Activated B cell treated with CpG ODN at 0.5 μM for 24 hours (primary cell): Measurements from ENCODE around the gene CACNA2D3. TPM values are rescaled to one million over a fixed set of nuclear protein-coding genes. Genes with fewer than 3 reads are reported as not detected.

Experiments used
- ATAC-seq: fragments of 200-7000 bp; cut with Tn5 transposase; one replicate; pipeline ENCODE4 v1.10.0; 2021; ENCODE audit warnings: low read depth, mild to moderate bottlenecking, moderate library complexity
- CTCF ChIA-PET: fragments of 350-600 bp; sonication (Branson Sonifier 250); formaldehyde crosslinking; loops from one replicate; lab custom pipeline; 2021; ENCODE audit warnings: antibody characterized with exemption; lab: Charles Lee
- POLR2A ChIA-PET: fragments of 350-600 bp; sonication (Branson Sonifier 250); formaldehyde crosslinking; loops from one replicate; lab custom pipeline; 2021; ENCODE audit warnings: antibody characterized with exemption; lab: Charles Lee
- DNase-seq: peaks from one replicate; pipeline ENCODE4 v3.0.0; 2022
- H3K27ac Mint-ChIP-seq: one replicate; pipeline ENCODE4 v1.8.0; 2020; ENCODE audit warnings: mixed read lengths
- H3K27me3 Mint-ChIP-seq: one replicate; pipeline ENCODE4 v1.8.0; 2021; ENCODE audit warnings: mixed read lengths
- H3K36me3 Mint-ChIP-seq: one replicate; pipeline ENCODE4 v1.8.0; 2021; ENCODE audit warnings: low read depth, mixed read lengths
- H3K4me1 Mint-ChIP-seq: one replicate; pipeline ENCODE4 v1.8.0; 2021; ENCODE audit warnings: mixed read lengths
- H3K4me3 Mint-ChIP-seq: one replicate; pipeline ENCODE4 v1.8.0; 2020; ENCODE audit warnings: mild to moderate bottlenecking, mixed read lengths
- H3K9me3 Mint-ChIP-seq: one replicate; pipeline ENCODE4 v1.8.0; 2020; ENCODE audit warnings: mixed read lengths
- intact Hi-C: fragments of 100-400 bp; cut with micrococcal nuclease; formaldehyde crosslinking; loops from one replicate; pipeline ENCODE4 v1.15.1; 2024
- total RNA-seq: library from RNA; stranded (reverse); gene quantifications from 2 replicates; pipeline ENCODE4 v1.2.3, GENCODE V29; 2022
- TF ChIP-seq, protein P1 (sequence below): fragments of 200-600 bp; IDR thresholded peaks from one replicate; pipeline ENCODE4 v1.8.0; 2022; ENCODE audit warnings: antibody characterized with exemption, mild to moderate bottlenecking

CACNA2D3 gene
- total RNA-seq, 1 donor from 2014 or later, result not detected

- Mint-ChIP-seq H3K4me1 (no peaks in the 10 kb centered on the region), H3K27me3 (no peaks in the 10 kb centered on the region), H3K4me3 (no peak overlapping the region), H3K27ac (no peak overlapping the region), H3K36me3 (no peaks in the 10 kb centered on the region), H3K9me3 (no peaks in the 10 kb centered on the region)
- DNase-seq (no peak), ATAC-seq (no peak)
- CTCF ChIA-PET, result no interaction called here
- TF ChIP-seq, protein P1, sequence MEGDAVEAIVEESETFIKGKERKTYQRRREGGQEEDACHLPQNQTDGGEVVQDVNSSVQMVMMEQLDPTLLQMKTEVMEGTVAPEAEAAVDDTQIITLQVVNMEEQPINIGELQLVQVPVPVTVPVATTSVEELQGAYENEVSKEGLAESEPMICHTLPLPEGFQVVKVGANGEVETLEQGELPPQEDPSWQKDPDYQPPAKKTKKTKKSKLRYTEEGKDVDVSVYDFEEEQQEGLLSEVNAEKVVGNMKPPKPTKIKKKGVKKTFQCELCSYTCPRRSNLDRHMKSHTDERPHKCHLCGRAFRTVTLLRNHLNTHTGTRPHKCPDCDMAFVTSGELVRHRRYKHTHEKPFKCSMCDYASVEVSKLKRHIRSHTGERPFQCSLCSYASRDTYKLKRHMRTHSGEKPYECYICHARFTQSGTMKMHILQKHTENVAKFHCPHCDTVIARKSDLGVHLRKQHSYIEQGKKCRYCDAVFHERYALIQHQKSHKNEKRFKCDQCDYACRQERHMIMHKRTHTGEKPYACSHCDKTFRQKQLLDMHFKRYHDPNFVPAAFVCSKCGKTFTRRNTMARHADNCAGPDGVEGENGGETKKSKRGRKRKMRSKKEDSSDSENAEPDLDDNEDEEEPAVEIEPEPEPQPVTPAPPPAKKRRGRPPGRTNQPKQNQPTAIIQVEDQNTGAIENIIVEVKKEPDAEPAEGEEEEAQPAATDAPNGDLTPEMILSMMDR, result no peak
- POLR2A ChIA-PET, result no interaction called here
- intact Hi-C loops, result no loop called here
These were observed 455.0 kb downstream of the CACNA2D3 start for GRCh38 chr3:54577313-54577712.

- no peaks in the 10 kb centered on the region for H3K27me3 Mint-ChIP-seq
- H3K27ac Mint-ChIP-seq, result no peak overlapping the region
- H3K36me3 Mint-ChIP-seq, result no peaks in the 10 kb centered on the region
- intact Hi-C loops, result no loop called here
- TF ChIP-seq, protein P1, result no peak
- no peaks in the 10 kb centered on the region for H3K9me3 Mint-ChIP-seq
- ATAC-seq, result no peak
- ChIA-PET CTCF (no interaction called here), POLR2A (no interaction called here)
- no peaks in the 10 kb centered on the region for H3K4me1 Mint-ChIP-seq
- no peak for DNase-seq
- H3K4me3 Mint-ChIP-seq, result no peak overlapping the region
These were observed 456.1 kb downstream of the CACNA2D3 start for GRCh38 chr3:54578417-54578816.

GRCh38 chr3:54580453-54580852 is 458.1 kb downstream of the CACNA2D3 start:
- no peak overlapping the region for H3K4me3 Mint-ChIP-seq
- H3K9me3 Mint-ChIP-seq, result peaks cover 2% of the 10 kb centered on the region
- intact Hi-C loops, result no loop called here
- no peak overlapping the region for H3K27ac Mint-ChIP-seq
- CTCF ChIA-PET, result no interaction called here
- no peak for DNase-seq
- POLR2A ChIA-PET, result no interaction called here
- no peaks in the 10 kb centered on the region for H3K4me1 Mint-ChIP-seq
- ATAC-seq, result no peak
- H3K36me3 Mint-ChIP-seq, result no peaks in the 10 kb centered on the region
- H3K27me3 Mint-ChIP-seq, result no peaks in the 10 kb centered on the region
- TF ChIP-seq, protein P1, result no peak

- DNase-seq (no peak), ATAC-seq (no peak)
- intact Hi-C loops, result no loop called here
- CTCF ChIA-PET, result no interaction called here
- Mint-ChIP-seq H3K4me3 (no peak overlapping the region), H3K36me3 (no peaks in the 10 kb centered on the region), H3K27ac (no peak overlapping the region), H3K9me3 (peaks cover 2% of the 10 kb centered on the region), H3K27me3 (no peaks in the 10 kb centered on the region), H3K4me1 (no peaks in the 10 kb centered on the region)
- TF ChIP-seq, protein P1, result no peak
- POLR2A ChIA-PET, result no interaction called here
These were observed 460.1 kb downstream of the CACNA2D3 start for GRCh38 chr3:54582424-54582823.

GRCh38 chr3:54591157-54591556 is 468.8 kb downstream of the CACNA2D3 start:
- ATAC-seq (no peak), DNase-seq (no peak)
- Mint-ChIP-seq H3K27ac (no peak overlapping the region), H3K27me3 (no peaks in the 10 kb centered on the region), H3K9me3 (no peaks in the 10 kb centered on the region), H3K36me3 (no peaks in the 10 kb centered on the region), H3K4me1 (no peaks in the 10 kb centered on the region), H3K4me3 (no peak overlapping the region)
- TF ChIP-seq, protein P1, result no peak
- CTCF ChIA-PET, result no interaction called here
- POLR2A ChIA-PET, result no interaction called here
- intact Hi-C loops, result no loop called here
